ENCODE measurements around the gene FOXE3. TPM values are rescaled to one million over a fixed set of nuclear protein-coding genes. Genes with fewer than 3 reads are reported as not detected.
A peak's percentile ranks its signal among the peaks of the same experiment; 100 is the strongest.

Gene FOXE3
- total RNA-seq, 1 donor from 2014 or later, result not detected

- Mint-ChIP-seq H3K36me3 (ENCODE audit: low read depth) (no peaks in the 10 kb centered on the region), H3K9me3 (no peaks in the 10 kb centered on the region), H3K4me1 (peaks cover 37% of the 10 kb centered on the region), H3K27ac (peak overlapping the region; percentile 70), H3K27me3 (peaks cover 31% of the 10 kb centered on the region), H3K4me3 (peak overlapping the region; percentile 88)
- TF ChIP-seq CTCF (IDR thresholded peaks at IDR 0.05), result no peak
- no peak for DNase-seq
- ATAC-seq (ENCODE audit: low read depth), result peak; percentile 3
- intact Hi-C loops (cut with micrococcal nuclease), result loop anchor here (1.0 to 5.0 kb wide), 7 partner anchors 8 to 289 kb away; partner anchors contain the start of genes CMPK1, PDZK1IP1, STIL and TAL1
- CTCF ChIA-PET, result interaction anchor here (0.6 to 2.7 kb wide), 17 partner anchors 12 to 289 kb away, joined by 3 to 16 read pairs (median 4); partner anchors contain the start of genes CMPK1 and STIL
- POLR2A ChIA-PET, result interaction anchor here (0.6 to 1.6 kb wide), 5 partner anchors 49 to 1305 kb away, joined by 3 to 7 read pairs (median 6); partner anchors contain the start of genes CMPK1, PIK3R3 and STIL
These were observed 20.9 kb downstream of the FOXE3 start for GRCh38 chr1:47436979-47437446.

GRCh38 chr1:47437447-47438164, 21.5 kb downstream of the FOXE3 start, which contains the start of gene FOXD2:
FOXD2 (plus strand) TSS chr1:47438044; CDS start chr1:47438136, 92 bp downstream.
- Mint-ChIP-seq H3K4me3 (peak within 1 kb of the TSS; percentile 88), H3K36me3 (ENCODE audit: low read depth) (no peaks in the 10 kb centered on the region), H3K27me3 (peaks cover 25% of the 10 kb centered on the region), H3K4me1 (peaks cover 31% of the 10 kb centered on the region), H3K27ac (peak within 1 kb of the TSS; percentile 70), H3K9me3 (no peaks in the 10 kb centered on the region)
- ChIA-PET CTCF (interaction anchor here (0.6 to 2.7 kb wide), 16 partner anchors 12 to 289 kb away, joined by 3 to 16 read pairs (median 4); partner anchors contain the start of genes CMPK1 and STIL), POLR2A (interaction anchor here (0.6 to 1.6 kb wide), 5 partner anchors 50 to 1305 kb away, joined by 3 to 7 read pairs (median 6); partner anchors contain the start of genes CMPK1, PIK3R3 and STIL)
- peak; percentile 77 for TF ChIP-seq CTCF (IDR thresholded peaks at IDR 0.05)
- ATAC-seq (ENCODE audit: low read depth) (peak; percentile 92), DNase-seq (peak; percentile 97)
- intact Hi-C loops (cut with micrococcal nuclease), result loop anchor here (1.0 to 5.0 kb wide), 7 partner anchors 8 to 289 kb away; partner anchors contain the start of genes CMPK1, PDZK1IP1, STIL and TAL1

GRCh38 chr1:47438165-47439016, 22.3 kb downstream of the FOXE3 start:
- peaks cover 18% of the 10 kb centered on the region for H3K27me3 Mint-ChIP-seq
- ATAC-seq (ENCODE audit: low read depth) (no peak), DNase-seq (peak; percentile 40)
- H3K27ac Mint-ChIP-seq, result no peak overlapping the region
- peaks cover 23% of the 10 kb centered on the region for H3K4me1 Mint-ChIP-seq
- ChIA-PET POLR2A (interaction anchor here (1.0 to 1.6 kb wide), 4 partner anchors 50 to 288 kb away, joined by 4 to 7 read pairs (median 6); partner anchors contain the start of genes CMPK1 and STIL), CTCF (interaction anchor here (1.0 to 2.7 kb wide), 11 partner anchors 11 to 288 kb away, joined by 3 to 16 read pairs (median 5); partner anchors contain the start of genes CMPK1 and STIL)
- H3K9me3 Mint-ChIP-seq, result no peaks in the 10 kb centered on the region
- intact Hi-C loops (cut with micrococcal nuclease), result loop anchor here (5.0 kb wide), 1 partner anchor 246 kb away; the partner anchor contains the start of gene PDZK1IP1
- no peaks in the 10 kb centered on the region for H3K36me3 Mint-ChIP-seq (ENCODE audit: low read depth)
- no peak for TF ChIP-seq CTCF (IDR thresholded peaks at IDR 0.05)
- H3K4me3 Mint-ChIP-seq, result peak overlapping the region; percentile 71

- peaks cover 20% of the 10 kb centered on the region for H3K4me1 Mint-ChIP-seq
- no peak for TF ChIP-seq CTCF (IDR thresholded peaks at IDR 0.05)
- ChIA-PET CTCF (interaction anchor here (2.0 kb wide), 1 partner anchor 287 kb away, joined by 8 read pairs; no protein-coding TSS in a partner anchor), POLR2A (no interaction called here)
- peaks cover under 1% of the 10 kb centered on the region for H3K9me3 Mint-ChIP-seq
- intact Hi-C loops (cut with micrococcal nuclease), result loop anchor here (5.0 kb wide), 1 partner anchor 247 kb away; the partner anchor contains the start of gene PDZK1IP1
- DNase-seq (peak; percentile 28), ATAC-seq (ENCODE audit: low read depth) (no peak)
- no peaks in the 10 kb centered on the region for H3K36me3 Mint-ChIP-seq (ENCODE audit: low read depth)
- peaks cover 10% of the 10 kb centered on the region for H3K27me3 Mint-ChIP-seq
- peak overlapping the region; percentile 41 for H3K4me3 Mint-ChIP-seq
- peak overlapping the region; percentile 46 for H3K27ac Mint-ChIP-seq
These were observed 23.1 kb downstream of the FOXE3 start for GRCh38 chr1:47439017-47439818.

Data from activated B cell treated with CpG ODN at 0.5 μM for 24 hours (primary cell).